ENCODE data around the gene FGFBP3. TPM values are rescaled to one million over a fixed set of nuclear protein-coding genes. Genes with fewer than 3 reads are reported as not detected.

FGFBP3 gene
- total and polyA plus RNA-seq, 2 of the 13 experiments (the other 11 are each of a cell fraction or from before 2014, with no cell fraction given): 0.50 to 2.0 TPM

- TF ChIP-seq DDIT3 (CRISPR knock-in tag; IDR thresholded peaks at IDR 0.05) (no peak), SP1 (IDR thresholded peaks at IDR 0.05) (no peak), SP1 (CRISPR knock-in tag; IDR thresholded peaks at IDR 0.05) (no peak; the same call in 1 of the 2 replicates), ZNF263 (CRISPR knock-in tag; IDR thresholded peaks at IDR 0.05) (no peak), ZNF761 (CRISPR knock-in tag; conservative IDR thresholded peaks at IDR 0.05) (no peak), SIN3A (IDR thresholded peaks at IDR 0.05; ENCODE audit: borderline replicate concordance, low read depth, low read length) (no peak), AGO2 (optimal IDR thresholded peaks at IDR 0.05; ENCODE audit: low read depth, low read length) (no peak), ZNF121 (CRISPR knock-in tag; IDR thresholded peaks at IDR 0.05) (no peak), ZNF646 (CRISPR knock-in tag; IDR thresholded peaks at IDR 0.05) (no peak), IRF2 (CRISPR knock-in tag; IDR thresholded peaks at IDR 0.05) (no peak; the same call in 1 of the 2 replicates), ZNF652 (CRISPR knock-in tag; IDR thresholded peaks at IDR 0.05; ENCODE audit: borderline replicate concordance, low read depth) (no peak), NCOA1 (CRISPR knock-in tag; IDR thresholded peaks at IDR 0.05) (no peak), DRAP1 (CRISPR knock-in tag; IDR thresholded peaks at IDR 0.05) (0 out of 2 replicates have a peak, but pooled peaks have one; percentile 5), HNRNPUL1 (IDR thresholded peaks at IDR 0.05; ENCODE audit: low read depth, low read length) (no peak), TSC22D2 (CRISPR knock-in tag; IDR thresholded peaks at IDR 0.05; ENCODE audit: borderline replicate concordance) (0 out of 2 replicates have a peak, but pooled peaks have one; percentile 3), ZNF891 (CRISPR knock-in tag; IDR thresholded peaks at IDR 0.05) (no peak)
- TF ChIP-seq, protein P1, sequence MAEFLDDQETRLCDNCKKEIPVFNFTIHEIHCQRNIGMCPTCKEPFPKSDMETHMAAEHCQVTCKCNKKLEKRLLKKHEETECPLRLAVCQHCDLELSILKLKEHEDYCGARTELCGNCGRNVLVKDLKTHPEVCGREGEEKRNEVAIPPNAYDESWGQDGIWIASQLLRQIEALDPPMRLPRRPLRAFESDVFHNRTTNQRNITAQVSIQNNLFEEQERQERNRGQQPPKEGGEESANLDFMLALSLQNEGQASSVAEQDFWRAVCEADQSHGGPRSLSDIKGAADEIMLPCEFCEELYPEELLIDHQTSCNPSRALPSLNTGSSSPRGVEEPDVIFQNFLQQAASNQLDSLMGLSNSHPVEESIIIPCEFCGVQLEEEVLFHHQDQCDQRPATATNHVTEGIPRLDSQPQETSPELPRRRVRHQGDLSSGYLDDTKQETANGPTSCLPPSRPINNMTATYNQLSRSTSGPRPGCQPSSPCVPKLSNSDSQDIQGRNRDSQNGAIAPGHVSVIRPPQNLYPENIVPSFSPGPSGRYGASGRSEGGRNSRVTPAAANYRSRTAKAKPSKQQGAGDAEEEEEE (CRISPR knock-in tag; IDR thresholded peaks at IDR 0.05; ENCODE audit: borderline replicate concordance): no peak
- TF ChIP-seq, protein P2, sequence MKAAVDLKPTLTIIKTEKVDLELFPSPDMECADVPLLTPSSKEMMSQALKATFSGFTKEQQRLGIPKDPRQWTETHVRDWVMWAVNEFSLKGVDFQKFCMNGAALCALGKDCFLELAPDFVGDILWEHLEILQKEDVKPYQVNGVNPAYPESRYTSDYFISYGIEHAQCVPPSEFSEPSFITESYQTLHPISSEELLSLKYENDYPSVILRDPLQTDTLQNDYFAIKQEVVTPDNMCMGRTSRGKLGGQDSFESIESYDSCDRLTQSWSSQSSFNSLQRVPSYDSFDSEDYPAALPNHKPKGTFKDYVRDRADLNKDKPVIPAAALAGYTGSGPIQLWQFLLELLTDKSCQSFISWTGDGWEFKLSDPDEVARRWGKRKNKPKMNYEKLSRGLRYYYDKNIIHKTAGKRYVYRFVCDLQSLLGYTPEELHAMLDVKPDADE (CRISPR knock-in tag; IDR thresholded peaks at IDR 0.05): no peak
Measured at GRCh38 chr10:91909117-91909677, at the start of gene FGFBP3 (continued).

Data from HepG2 (cell line).